HG03135 (cell line): ENCODE results near the gene RABAC1.
"Not testable (repeated sequence)": the region's sequence is repeated elsewhere in the genome, so short reads cannot be mapped to it uniquely, and the experiment has no call there.

Source experiments
- ATAC-seq: cut with Tn5 transposase; IDR thresholded peaks from one replicate; pipeline ENCODE4 v1.9.1; 2021; ENCODE audit warnings: mild to moderate bottlenecking, moderate library complexity; ENCODE audit not compliant: unreplicated experiment

RABAC1 gene, protein sequence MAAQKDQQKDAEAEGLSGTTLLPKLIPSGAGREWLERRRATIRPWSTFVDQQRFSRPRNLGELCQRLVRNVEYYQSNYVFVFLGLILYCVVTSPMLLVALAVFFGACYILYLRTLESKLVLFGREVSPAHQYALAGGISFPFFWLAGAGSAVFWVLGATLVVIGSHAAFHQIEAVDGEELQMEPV

DNA sequence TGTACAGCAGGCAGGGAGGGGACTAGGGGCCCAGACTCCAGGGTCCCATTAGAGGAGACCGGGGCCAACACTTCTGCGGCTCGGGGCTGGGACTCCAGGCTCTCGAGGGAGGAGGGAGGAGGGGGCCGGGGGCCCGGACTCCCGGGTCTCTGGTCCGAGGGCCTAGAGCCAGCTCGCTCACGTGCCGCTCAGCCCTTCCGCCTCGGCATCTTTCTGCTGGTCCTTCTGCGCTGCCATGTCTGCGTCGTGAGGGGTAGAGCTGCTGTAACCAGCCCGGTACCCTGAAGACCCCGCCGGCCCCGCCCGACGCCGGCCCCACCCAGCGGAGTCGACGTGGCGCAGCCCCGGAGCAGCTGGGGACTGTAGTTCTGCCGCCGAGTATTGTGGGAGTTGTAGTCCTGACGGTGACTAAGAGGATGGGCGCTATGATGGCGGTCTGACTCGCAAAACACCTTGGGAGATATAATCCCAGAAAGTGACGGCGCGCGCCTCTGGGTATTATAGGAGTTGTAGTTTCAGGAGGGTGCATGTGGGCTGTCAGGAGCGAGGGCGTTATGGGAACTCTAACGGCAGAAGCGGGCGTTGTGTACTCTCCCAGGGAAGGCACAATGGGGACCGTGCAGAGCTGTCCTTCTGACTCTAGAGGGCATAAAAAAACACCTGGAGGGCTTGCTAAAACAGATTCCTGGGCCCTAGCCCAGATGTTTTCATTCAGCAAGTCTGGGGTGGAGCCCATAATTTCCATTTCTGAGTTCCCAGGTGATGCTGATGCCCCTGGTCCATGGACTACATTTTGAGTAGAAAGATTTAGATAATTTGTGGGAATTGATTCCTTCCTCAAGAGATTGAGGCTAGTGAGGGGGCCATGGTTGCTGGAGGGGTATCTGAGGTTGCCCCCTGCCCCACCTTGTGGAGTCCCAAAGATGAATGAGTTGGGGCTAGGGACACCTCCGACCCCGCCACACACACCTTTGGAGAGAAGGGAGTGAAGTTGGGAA, at the start of gene RABAC1:
Gene RABAC1 (minus strand): TSS at position 266 of the 998 bp plus-strand sequence. CDS start 29 bp downstream, at position 237.
- ATAC-seq: peak; percentile 81

DNA sequence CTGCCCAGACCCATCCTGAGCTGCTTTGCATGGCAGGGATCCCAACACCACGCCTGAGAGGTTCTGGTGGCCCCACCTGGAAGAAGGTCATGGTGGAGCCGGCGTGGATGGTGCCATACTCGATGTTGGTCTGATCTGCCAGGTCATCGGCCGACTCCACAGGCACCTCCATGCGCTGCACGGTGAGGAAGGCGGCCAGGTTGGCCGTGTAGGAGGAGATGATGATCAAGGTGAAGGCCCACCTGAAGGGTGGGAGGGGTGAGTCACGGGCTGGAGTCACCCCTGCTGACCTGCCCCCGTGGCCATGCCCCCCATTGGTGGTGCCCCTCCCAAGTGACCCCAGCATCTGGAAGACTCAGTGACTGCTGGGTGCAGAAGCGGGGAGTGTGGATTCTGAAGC, 47.4 kb upstream of the RABAC1 start:
- ATAC-seq: no peak

DNA sequence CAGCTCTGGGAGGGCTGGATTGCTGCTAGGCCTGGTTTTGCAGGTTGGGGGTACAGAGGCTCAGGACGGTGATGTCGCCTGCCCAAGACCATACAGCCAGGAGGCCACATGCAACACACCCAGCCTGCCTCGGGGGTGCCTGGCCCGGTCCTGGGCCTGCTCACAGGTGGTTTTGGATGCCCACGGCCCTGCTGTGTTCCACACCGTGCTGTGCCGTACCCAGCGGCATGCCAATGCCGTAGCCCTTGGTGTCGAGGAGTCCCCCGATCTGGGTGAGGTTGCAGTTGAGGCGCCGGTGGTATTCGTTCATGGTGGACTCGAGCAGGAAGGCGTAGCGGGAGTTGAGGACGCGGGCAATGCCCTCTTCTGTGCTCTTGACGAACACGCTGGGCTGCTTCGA, 46.4 kb upstream of the RABAC1 start:
- no peak for ATAC-seq

DNA sequence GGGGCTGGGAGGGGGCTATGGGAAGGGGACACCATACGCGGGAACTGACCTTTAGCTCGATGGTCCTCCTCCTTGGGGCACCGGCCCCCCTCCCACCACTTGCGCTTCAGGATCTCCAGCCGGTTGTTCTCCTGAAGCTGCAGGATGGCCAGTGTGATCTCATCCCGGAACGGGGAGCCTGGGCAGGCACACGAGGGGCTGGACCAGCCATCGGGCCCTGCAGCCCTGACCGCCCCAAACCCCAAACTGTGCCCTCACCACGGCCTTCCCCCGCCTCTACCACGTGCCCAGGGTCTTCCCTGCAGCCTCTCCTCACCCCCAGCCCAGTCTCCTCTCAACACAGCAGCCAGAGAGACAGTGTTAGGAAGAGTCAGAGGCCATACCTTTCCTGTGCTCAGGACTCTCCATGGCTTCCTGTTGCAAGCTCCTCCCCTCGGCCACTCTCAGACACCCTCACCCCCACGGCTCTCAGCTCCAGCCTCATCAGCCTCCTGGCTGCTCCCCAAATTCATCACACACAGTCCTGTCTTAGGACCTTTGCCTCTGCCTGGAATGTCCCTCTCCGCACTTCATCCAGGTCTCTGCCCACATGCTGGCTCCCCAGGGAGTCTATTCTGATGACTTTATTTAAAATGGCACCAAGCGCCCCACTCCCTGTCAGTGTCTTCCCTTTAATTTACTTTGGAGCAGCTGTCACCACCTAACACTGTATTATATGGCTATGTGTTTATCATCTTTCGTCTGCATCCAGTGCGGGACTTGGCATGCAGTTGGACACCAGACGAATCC, 44.6 kb upstream of the RABAC1 start:
- no peak for ATAC-seq

DNA sequence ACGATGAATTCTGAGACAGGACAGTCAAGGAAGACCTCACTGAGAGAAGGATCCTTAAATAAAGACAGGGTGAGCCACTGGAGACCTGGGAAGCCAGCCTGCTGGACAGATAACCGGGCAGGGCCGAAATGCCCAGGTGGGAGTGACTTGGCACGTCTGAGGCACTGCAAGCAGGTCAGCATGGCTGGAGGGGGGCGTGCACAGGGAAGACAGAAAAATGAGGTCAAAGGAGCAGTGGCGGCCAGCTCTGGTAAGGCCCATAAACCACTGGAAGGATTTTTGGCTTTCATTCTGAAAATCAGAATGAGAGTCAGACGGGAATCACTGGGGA, 40.7 kb upstream of the RABAC1 start:
- ATAC-seq: no peak

DNA sequence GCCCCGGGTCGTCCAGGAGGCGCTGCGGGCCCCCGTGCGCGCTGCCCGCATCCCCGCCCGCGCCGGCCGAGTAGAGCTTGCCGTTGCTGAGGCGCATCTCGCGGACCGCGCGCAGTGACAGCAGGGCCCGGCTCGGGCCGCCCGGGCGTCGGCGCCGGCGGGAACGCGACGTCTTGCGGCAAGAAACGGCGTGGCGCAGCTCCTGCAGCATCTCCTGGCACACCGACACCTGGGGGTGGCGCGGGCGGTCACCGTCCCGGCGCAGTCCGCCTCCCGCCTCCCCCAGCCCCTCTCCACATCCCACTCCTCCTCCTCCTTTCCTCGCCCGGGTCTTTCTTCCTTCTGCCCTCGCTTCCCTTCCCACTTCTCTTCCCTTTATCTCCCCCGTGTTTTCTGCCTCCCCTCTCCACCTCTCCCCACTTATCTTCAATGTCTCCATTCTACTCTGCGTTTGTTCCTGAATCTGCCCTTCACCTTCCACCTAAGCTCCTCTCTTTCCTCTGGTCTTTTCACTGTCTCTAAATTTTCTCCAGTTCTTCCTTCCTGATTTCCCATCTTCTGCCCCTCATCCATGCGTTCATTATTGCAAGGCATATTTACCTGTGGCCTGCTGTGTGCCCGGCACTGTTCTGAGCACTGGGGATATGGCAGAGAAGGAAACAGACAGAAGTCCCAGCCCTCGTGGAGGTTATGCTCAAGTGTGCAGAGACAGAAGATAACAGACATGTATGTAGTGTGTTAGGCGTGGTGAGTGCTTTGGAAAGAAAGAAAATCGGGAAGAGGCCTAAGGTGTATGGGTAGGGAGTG, 40.2 kb upstream of the RABAC1 start:
- ATAC-seq: no peak

DNA sequence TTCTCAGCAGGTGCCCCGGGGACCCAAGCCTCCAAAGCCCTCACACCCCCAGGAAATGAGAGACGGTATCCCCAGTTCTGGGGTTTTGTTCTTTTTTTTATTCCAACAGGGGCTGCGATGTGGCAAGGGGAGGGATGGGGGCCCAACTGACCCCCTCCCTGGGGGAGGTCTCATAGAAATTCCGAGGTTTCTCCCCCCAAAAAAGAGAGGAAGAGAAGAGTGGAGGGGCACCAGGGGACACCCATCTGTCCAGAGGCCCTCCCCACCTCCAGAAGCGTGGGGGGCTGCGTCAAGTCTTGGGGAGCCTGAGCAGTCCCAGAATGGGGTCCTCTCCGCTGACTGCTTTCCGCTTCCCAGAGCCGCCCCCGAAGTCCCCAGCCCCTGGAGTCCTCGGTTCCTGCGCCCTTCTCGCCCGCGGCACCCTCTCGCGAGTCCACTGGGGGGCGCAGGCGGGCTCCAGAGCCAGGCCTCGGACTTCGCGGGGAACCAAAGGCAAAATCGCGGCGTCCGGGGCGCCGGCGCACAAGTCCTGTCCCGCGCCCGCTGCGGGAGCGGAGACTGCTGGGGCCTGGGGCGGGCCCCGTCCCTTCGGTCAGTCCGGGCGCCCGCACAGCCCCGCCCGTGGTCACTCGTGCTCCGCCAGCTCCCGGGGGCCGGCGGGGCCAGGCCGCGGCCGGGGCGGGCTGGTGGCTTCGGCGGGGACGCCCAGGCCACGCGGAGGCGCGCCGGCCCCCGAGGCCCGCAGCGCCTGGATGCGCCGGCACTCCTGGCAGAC, 39.3 kb upstream of the RABAC1 start:
- no peak for ATAC-seq

DNA sequence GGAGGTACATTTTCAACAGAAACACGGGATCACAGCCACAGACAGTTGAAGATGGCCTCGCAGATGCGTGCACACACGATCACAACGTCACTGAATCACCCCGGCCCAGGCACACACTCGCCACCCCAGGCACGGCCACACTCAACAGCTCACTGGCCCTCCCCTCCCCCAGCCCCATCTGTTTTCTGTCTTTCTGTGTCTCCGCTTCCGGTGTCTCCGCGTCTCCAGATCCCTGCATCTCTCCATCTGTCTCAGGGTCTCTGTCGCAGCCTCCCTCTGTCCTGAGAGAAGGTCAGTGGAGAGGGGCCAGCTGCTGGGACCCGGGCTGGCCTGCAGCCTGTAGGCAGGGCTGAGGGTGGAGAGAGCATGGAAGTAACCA, 38.7 kb upstream of the RABAC1 start:
- ATAC-seq: no peak

DNA sequence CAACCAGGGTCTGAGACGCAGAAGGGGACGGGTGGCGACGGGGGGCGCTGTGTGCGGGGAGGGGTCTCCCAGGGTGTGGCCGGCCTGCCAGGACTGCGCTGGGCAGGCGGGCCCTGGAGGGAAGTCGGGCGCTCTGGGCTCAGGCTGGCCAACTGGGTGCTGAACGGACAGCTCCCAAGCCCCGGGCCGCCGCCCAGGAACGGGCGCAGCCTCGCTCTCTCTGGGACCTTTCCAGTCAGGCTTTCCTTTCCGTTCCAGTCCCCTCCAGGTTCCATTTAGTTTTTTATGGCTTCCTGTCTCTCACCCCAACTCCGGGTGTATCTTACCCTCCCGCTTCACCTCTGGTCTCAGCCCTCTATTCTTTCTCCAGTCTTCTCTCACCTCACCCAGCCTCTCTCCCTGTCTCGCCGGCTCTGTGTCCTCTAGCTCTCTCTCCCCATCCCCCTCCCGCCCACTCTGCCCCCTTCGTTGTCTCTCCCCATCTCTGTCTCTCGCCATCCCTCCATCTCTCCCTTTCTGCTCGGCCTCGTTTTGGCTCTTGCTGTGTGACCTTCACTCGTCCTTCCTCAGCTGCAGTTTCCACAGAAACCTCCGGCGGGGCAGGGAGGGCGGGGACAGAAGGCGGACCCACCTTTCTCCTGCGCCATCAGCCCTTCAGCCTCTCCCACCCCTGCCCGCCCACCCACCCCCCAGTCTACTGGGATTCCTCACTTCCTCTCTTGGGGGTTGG, 38.2 kb upstream of the RABAC1 start:
- ATAC-seq: no peak

DNA sequence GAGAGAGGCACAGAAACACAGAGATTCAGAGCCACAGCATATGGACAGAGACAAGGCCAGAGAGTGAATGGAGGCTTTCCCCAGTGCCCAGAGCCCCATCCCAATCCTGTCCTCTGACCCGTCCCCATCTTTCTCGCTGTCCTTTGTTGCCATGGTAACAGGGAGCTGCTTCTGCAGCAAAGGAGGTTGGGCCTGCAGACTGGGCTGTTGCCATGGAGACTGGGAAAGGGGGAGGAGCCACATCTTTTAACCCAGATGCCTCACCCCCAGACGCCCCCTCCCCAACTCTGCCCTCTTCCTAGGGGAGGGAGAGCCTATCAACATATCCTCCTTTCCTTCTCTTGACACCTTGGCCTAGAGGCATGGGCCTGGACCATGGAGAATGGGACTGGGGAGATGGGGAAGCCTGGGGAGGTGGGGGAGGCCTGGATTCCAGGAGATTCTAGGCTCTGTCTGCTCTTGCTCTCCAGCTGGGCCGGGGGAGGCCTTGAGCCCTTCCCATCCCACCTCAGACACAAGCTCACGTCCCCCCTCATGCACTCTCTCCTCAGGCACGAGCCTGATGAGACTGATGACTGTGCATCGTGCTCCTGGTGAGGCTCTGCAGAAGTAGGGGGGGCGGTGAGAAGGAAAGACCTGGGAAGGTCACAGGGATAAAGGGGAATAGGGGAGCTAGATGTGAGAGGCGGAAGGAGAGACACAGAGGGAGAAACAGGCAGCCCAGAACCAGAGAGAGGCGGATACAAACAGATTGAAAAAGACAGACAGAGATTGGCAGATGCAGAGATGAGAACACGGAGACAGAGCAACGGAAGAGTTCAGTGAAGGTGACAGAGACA, 37.1 kb upstream of the RABAC1 start:
- no peak for ATAC-seq

DNA sequence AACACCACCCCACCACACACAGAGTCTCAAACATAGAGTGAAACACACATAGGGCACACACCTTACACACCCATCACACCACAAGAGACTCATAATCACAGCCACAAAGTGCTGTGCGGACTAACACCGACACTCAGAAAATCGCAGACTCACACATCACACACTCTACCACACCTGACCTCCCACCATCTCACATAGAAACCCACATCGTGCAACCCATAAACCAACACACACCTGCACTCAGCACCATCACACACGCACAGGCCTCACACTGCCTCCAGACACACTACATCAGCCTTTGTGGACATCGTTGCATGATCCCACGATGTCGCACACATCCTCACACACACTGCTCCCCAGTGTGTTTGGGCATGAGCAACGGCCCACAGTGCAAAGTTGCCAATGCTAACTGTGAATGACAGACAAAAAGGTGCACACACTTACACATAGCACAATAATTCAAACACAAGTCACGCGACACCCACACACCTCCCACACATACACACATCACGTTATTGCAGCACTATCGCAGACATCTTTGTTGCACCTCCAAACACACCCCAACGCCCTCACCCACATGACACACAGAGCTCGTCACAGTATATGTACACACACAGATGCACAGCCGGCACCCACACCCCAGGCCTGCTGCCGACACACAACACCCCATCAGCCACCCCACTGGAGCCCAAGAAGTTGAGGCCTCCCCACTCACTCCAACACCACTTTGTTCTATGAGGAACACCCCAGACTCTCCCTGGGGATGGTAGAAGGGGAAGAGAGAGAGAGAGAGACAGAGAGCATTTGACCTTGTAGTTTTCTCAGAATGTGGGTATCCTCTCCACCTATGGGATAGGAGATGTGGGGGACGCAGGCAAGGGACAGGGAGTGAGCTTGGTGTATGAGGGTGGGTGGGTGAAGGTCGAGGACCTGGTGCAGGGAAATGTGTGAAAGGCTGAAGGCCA, 36.2 kb upstream of the RABAC1 start:
- no peak for ATAC-seq

DNA sequence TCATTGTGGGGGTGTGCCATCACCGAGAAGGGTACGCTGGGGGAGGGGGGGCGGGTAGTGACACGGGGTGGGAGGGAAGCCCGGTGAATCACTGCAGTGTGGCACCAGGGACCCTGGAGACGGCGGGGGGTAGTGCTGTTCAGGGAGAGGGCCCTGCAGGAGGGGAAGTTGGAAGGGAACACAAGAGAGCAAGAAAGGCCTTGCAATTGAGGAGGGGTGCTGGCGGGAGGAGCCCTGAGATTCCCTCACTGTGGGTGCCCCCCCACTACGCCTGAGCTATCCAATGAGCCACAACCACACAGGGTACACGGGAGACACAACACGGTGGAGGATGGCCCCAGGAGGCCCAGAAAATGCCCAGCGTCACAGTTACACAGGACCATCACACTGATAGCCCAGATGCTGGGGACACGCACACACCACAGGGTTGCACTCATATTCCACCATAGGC, 35.4 kb upstream of the RABAC1 start:
- ATAC-seq: no peak

DNA sequence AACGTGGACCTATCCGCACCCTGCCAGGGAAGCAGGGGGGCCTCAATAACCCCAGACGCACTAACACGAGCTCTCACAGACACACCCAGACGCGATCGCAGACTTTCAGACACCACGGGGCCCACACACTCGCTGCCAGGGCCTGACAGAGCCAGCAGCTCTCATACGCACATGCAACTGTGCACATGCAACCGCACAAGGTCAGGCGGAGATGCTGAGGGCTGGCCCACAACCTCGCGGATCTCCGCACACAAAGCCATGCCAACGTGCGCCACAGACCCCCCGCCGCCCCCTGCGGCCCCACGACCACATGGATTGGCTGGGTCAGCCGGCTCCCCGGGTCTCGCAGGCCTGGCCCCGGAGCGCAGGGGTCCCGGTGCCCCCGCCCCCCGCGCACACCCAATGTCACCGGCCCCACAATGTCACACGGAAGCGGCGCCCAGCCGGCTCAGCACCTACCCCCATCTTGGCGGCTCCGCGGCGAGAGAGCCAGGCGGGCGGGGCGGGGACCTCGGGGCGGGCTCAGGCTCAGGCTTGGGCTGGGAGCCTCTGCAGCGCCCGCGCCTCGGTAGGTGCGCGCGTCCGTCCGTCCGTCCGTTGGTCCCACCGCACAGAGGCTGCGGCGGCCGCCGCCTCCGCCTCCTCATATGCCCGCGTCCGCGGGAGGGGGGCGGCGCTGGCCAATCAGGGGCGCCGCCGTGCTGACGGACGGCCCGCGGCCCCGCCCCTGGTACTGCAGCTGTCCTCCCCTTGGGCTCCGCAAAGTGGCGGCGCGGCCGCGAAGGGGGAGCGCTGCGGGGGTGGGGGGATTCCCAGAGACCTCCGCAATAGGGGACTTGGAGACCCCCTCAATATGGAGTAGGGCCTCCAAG, 34.7 kb upstream of the RABAC1 start, which contains the start of gene ATP1A3:
Gene ATP1A3 (minus strand): TSS at position 619 of the 872 bp plus-strand sequence. CDS start 154 bp downstream, at position 465.
- no peak for ATAC-seq

DNA sequence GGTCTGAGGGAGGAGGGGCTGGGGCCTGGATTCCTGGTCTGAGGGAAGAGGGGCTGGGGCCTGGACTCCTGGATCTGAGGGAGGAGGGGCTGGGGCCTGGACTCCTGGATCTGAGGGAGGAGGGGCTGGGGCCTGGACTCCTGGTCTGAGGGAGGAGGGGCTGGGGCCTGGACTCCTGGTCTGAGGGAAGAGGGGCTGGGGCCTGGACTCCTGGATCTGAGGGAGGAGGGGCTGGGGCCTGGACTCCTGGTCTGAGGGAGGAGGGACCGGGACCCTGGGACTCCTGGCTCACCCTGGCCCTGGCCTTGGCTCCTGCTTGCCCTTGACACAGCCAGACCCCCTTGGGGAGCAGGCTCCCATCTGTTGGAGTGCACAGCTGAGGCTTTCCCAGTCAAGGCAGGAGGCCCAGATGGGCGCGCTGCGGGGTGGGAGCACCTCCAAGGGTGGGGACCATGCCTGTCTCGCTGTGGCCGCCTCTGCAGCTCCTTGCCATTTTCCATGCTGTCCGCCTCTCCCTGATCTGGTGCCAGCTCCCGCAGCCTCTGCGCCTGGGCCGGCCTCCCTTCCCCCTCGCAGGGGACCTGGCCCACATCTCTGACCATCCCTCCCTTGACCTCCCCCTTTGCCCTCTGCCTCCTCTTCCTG, 32.9 kb upstream of the RABAC1 start:
- not testable (repeated sequence) for ATAC-seq

DNA sequence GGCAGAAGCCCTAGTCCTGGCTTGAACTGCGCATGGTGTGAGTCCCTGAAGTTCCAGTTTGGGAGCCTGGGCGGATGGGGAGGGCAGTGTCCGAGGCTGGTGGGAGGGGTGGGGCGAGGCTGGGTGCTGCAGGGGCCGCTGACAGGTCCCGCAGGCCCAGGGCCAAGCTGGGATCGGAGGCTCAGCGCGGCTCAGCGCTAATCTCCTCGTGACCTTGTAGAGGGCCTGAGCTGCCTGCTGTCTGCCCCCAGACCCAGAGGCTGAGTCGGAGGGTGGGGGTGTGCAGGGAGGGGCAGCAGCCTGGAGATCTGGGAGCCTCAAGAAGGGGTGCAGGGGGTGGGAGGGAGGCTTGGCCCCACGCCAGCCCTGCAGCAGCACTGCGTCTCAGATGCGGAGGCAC, 31.9 kb upstream of the RABAC1 start:
- no peak for ATAC-seq

DNA sequence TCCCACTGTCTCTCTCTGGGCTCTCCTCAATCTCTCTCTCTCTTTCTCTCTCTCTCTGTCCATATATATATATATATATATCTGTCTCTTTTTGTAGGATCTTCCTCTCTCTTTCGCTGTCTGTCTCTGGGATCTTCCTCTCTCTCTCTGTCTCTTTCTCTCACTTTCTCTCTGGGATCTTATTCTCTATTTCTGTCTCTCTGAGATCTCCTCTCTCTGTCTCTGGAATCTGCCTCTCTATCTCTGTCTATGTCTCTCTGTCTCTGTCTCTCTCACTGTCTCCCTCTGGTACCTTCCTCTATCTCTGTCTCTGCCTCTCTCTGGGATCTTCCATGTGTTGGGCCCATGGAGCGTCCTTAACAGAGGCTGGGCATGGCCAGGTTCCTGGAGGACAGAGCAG, 31.5 kb upstream of the RABAC1 start:
- ATAC-seq: no peak
